Astrocyte (in vitro differentiated cells and primary cell): ENCODE data around the gene GMDS. TPM values are rescaled to one million over a fixed set of nuclear protein-coding genes. Genes with fewer than 3 reads are reported as not detected.

ENCODE experiments used
- DNase-seq: peaks from one replicate; pipeline ENCODE4 v3.0.0-alpha.2; 2010; ENCODE audit warnings: low read depth
- FAIRE-seq: peaks from 2 replicates; lab custom pipeline; 2011; peaks lifted over from hg19 to GRCh38; lab: Jason Lieb, UNC
- H2AFZ ChIP-seq: 2 replicates; pipeline ENCODE4 v1.6.0; 2012; ENCODE audit warnings: low read depth, low read length, inconsistent platforms
- H3K27ac ChIP-seq: 2 replicates; pipeline ENCODE4 v1.5.1; 2011; ENCODE audit warnings: low read depth, low read length, inconsistent platforms
- H3K27me3 ChIP-seq: 2 replicates; pipeline ENCODE4 v1.6.0; 2011; ENCODE audit warnings: low read length, inconsistent platforms; ENCODE audit not compliant: insufficient read depth
- H3K36me3 ChIP-seq: 2 replicates; pipeline ENCODE4 v1.5.1; 2011; ENCODE audit warnings: low read length, inconsistent platforms; ENCODE audit not compliant: insufficient read depth
- H3K4me1 ChIP-seq: 2 replicates; pipeline ENCODE4 v1.5.1; 2011; ENCODE audit warnings: low read length, inconsistent platforms; ENCODE audit not compliant: insufficient read depth
- H3K4me2 ChIP-seq: 2 replicates; pipeline ENCODE4 v1.6.0; 2012; ENCODE audit warnings: low read length, inconsistent platforms
- H3K4me3 ChIP-seq: 2 replicates; pipeline ENCODE4 v1.5.1; 2011; ENCODE audit warnings: low read depth, mild to moderate bottlenecking, low read length, inconsistent platforms; ENCODE audit not compliant: insufficient read depth
- H3K79me2 ChIP-seq: 2 replicates; pipeline ENCODE4 v1.6.0; 2012; ENCODE audit warnings: mild to moderate bottlenecking, low read length, inconsistent platforms; ENCODE audit not compliant: insufficient read depth
- H3K9ac ChIP-seq: 2 replicates; pipeline ENCODE4 v1.6.0; 2012; ENCODE audit warnings: mild to moderate bottlenecking, low read length, inconsistent platforms
- H3K9me3 ChIP-seq: 2 replicates; pipeline ENCODE4 v1.5.1; 2012; ENCODE audit warnings: low read depth, mild to moderate bottlenecking, low read length, inconsistent platforms; ENCODE audit not compliant: insufficient read depth
- H4K20me1 ChIP-seq: 2 replicates; pipeline ENCODE4 v1.6.0; 2012; ENCODE audit warnings: low read length, inconsistent platforms; ENCODE audit not compliant: insufficient read depth
- H3K27ac Mint-ChIP-seq: one replicate; pipeline ENCODE4 v1.8.0; 2021; ENCODE audit warnings: mild to moderate bottlenecking, mixed read lengths; ENCODE audit not compliant: unreplicated experiment
- H3K27me3 Mint-ChIP-seq: one replicate; pipeline ENCODE4 v1.8.0; 2021; ENCODE audit warnings: low read depth, mixed read lengths; ENCODE audit not compliant: unreplicated experiment
- H3K36me3 Mint-ChIP-seq: one replicate; pipeline ENCODE4 v1.8.0; 2021; ENCODE audit warnings: low read depth, mixed read lengths; ENCODE audit not compliant: unreplicated experiment
- H3K4me1 Mint-ChIP-seq: one replicate; pipeline ENCODE4 v1.8.0; 2021; ENCODE audit warnings: low read depth, mixed read lengths; ENCODE audit not compliant: unreplicated experiment
- H3K4me3 Mint-ChIP-seq: one replicate; pipeline ENCODE4 v1.8.0; 2021; ENCODE audit warnings: mild to moderate bottlenecking, moderate library complexity, mixed read lengths; ENCODE audit not compliant: unreplicated experiment
- H3K9me3 Mint-ChIP-seq: one replicate; pipeline ENCODE4 v1.8.0; 2021; ENCODE audit warnings: mild to moderate bottlenecking, mixed read lengths; ENCODE audit not compliant: unreplicated experiment
- EZH2 ChIP-seq: IDR thresholded peaks from 2 replicates; pipeline ENCODE4 v1.6.1; 2012; ENCODE audit warnings: mild to moderate bottlenecking, low read length, inconsistent platforms; ENCODE audit not compliant: insufficient read depth
- total RNA-seq: library from RNA; stranded (reverse); gene quantifications from 2 replicates; pipeline ENCODE4 v1.2.1, GENCODE V29; 2021
- TF ChIP-seq, protein P1 (sequence below): IDR thresholded peaks from 2 replicates; pipeline ENCODE4 v1.5.1; 2011; ENCODE audit warnings: low read depth, mild to moderate bottlenecking, inconsistent platforms, low read length, moderate library complexity; ENCODE audit not compliant: insufficient read depth

GMDS gene
- total RNA-seq, 1 donor from 2014 or later = 9.4 TPM

- Mint-ChIP-seq H3K4me1 (no peaks in the 10 kb centered on the region), H3K36me3 (peaks cover 4% of the 10 kb centered on the region), H3K27me3 (no peaks in the 10 kb centered on the region), H3K9me3 (peaks cover 2% of the 10 kb centered on the region), H3K27ac (no peak overlapping the region), H3K4me3 (no peak overlapping the region)
- Histone ChIP-seq H2AFZ (no peak overlapping the region), H3K9ac (no peak overlapping the region), H3K27ac (no peak overlapping the region), H3K79me2 (no peaks in the 10 kb centered on the region), H3K4me1 (no peaks in the 10 kb centered on the region), H3K4me3 (no peak overlapping the region), H3K9me3 (no peaks in the 10 kb centered on the region), H3K36me3 (no peaks in the 10 kb centered on the region), H3K27me3 (no peaks in the 10 kb centered on the region), H3K4me2 (no peak overlapping the region), H4K20me1 (no peaks in the 10 kb centered on the region)
- DNase-seq (no peak), FAIRE-seq (no peak)
- TF ChIP-seq, protein P1, sequence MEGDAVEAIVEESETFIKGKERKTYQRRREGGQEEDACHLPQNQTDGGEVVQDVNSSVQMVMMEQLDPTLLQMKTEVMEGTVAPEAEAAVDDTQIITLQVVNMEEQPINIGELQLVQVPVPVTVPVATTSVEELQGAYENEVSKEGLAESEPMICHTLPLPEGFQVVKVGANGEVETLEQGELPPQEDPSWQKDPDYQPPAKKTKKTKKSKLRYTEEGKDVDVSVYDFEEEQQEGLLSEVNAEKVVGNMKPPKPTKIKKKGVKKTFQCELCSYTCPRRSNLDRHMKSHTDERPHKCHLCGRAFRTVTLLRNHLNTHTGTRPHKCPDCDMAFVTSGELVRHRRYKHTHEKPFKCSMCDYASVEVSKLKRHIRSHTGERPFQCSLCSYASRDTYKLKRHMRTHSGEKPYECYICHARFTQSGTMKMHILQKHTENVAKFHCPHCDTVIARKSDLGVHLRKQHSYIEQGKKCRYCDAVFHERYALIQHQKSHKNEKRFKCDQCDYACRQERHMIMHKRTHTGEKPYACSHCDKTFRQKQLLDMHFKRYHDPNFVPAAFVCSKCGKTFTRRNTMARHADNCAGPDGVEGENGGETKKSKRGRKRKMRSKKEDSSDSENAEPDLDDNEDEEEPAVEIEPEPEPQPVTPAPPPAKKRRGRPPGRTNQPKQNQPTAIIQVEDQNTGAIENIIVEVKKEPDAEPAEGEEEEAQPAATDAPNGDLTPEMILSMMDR = no peak
- TF ChIP-seq EZH2 = no peak
These were observed 42.1 kb downstream of the GMDS start for GRCh38 chr6:2203264-2203663.

GRCh38 chr6:2197984-2198383, 47.4 kb downstream of the GMDS start:
- FAIRE-seq (no peak), DNase-seq (no peak)
- Mint-ChIP-seq H3K9me3 (no peaks in the 10 kb centered on the region), H3K36me3 (no peaks in the 10 kb centered on the region), H3K27me3 (no peaks in the 10 kb centered on the region), H3K4me1 (peaks cover 9% of the 10 kb centered on the region), H3K4me3 (no peak overlapping the region), H3K27ac (no peak overlapping the region)
- Histone ChIP-seq H3K27me3 (no peaks in the 10 kb centered on the region), H3K9me3 (no peaks in the 10 kb centered on the region), H3K9ac (no peak overlapping the region), H3K4me3 (no peak overlapping the region), H3K4me2 (no peak overlapping the region), H3K27ac (no peak overlapping the region), H3K79me2 (no peaks in the 10 kb centered on the region), H4K20me1 (peaks cover 4% of the 10 kb centered on the region), H3K36me3 (no peaks in the 10 kb centered on the region), H2AFZ (no peak overlapping the region), H3K4me1 (peaks cover 6% of the 10 kb centered on the region)
- no peak for TF ChIP-seq EZH2
- TF ChIP-seq, protein P1 = no peak

DNA sequence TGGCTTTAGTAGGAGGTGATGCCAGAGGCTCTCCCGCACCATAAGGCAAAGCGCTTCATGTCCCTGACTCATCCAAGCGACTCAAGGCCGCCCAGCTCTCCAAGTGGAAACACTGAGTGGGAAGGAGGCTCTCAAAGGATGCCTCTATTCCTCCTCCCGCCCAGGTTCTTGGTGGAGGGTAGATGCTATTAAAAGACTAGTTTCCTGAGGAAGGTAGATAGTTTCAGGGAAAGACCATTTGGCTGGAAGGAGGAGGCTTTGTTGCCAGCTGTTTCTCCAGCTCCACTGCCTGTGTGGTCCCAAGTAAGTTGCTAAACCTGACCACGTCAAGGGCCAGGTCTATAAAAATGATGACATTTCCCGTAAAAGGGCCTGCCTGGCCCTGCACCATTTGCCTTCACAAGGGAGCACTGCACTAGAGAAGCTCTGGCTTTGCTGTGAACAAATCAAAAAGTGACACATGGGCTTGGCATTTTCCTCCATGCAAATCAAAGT, 48.2 kb downstream of the GMDS start:
- Histone ChIP-seq H3K79me2 (no peaks in the 10 kb centered on the region), H3K27ac (no peak overlapping the region), H3K9ac (no peak overlapping the region), H4K20me1 (peaks cover 4% of the 10 kb centered on the region), H3K36me3 (no peaks in the 10 kb centered on the region), H3K4me1 (peaks cover 6% of the 10 kb centered on the region), H3K9me3 (no peaks in the 10 kb centered on the region), H3K4me2 (peak overlapping the region; percentile 6), H3K27me3 (no peaks in the 10 kb centered on the region), H3K4me3 (no peak overlapping the region), H2AFZ (no peak overlapping the region)
- H3K4me3 Mint-ChIP-seq = no peak overlapping the region
- peaks cover 9% of the 10 kb centered on the region for H3K4me1 Mint-ChIP-seq
- no peak for TF ChIP-seq EZH2
- TF ChIP-seq, protein P1 = no peak
- H3K36me3 Mint-ChIP-seq = no peaks in the 10 kb centered on the region
- H3K9me3 Mint-ChIP-seq = no peaks in the 10 kb centered on the region
- DNase-seq (peak; percentile 72), FAIRE-seq (no peak)
- no peaks in the 10 kb centered on the region for H3K27me3 Mint-ChIP-seq
- H3K27ac Mint-ChIP-seq = no peak overlapping the region
